K562 (cell line): ENCODE data around the gene HSF2BP. TPM values are rescaled to one million over a fixed set of nuclear protein-coding genes. Genes with fewer than 3 reads are reported as not detected.

Experiments used
- JUND ChIP-seq, 2 experiments: IDR thresholded peaks; 2 replicates in 1 of 2; 3 replicates in 1 of 2; pipeline ENCODE4 v1.6.1; 2011; ENCODE audit warnings: borderline replicate concordance in 2 of 2, low read depth in 2 of 2, low read length in 2 of 2, improper control_type of control experiment in 1 of 2, missing biosample characterization in 1 of 2, missing genetic modification characterization in 1 of 2, missing genetic modification reagents in 1 of 2
- MGA ChIP-seq: fragments of 450-650 bp; IDR thresholded peaks from 2 replicates; pipeline ENCODE4 v1.6.1; 2016; ENCODE audit warnings: mild to moderate bottlenecking, moderate library complexity
- MNT ChIP-seq, 2 experiments: fragments of 450-650 bp; conservative IDR thresholded peaks; 2 replicates each; pipeline ENCODE4 v1.6.1; 2017; ENCODE audit warnings: mild to moderate bottlenecking in 2 of 2, moderate library complexity in 2 of 2
- OTX1 ChIP-seq: fragments of 450-650 bp; formaldehyde crosslinking; IDR thresholded peaks from 2 replicates; pipeline ENCODE4 v1.4.0; 2022; ENCODE audit warnings: mild to moderate bottlenecking
- YBX1 ChIP-seq: fragments of 450-650 bp; IDR thresholded peaks from 2 replicates; pipeline ENCODE4 v1.7.1; 2016; ENCODE audit warnings: mild to moderate bottlenecking
- YY1 ChIP-seq, 3 experiments: IDR thresholded peaks; 2 replicates each; pipeline ENCODE4 v1.6.1; 2011; ENCODE audit warnings: low read length in 2 of 3, mild to moderate bottlenecking in 2 of 3, moderate library complexity in 2 of 3, borderline replicate concordance in 1 of 3, control low read depth in 1 of 3, low read depth in 1 of 3; ENCODE audit not compliant: insufficient read depth in 3 of 3, insufficient replicate concordance in 2 of 3, control insufficient read depth in 1 of 3, insufficient read length in 1 of 3; ENCODE audit errors: extremely low read depth in 1 of 3
- ZNF184 ChIP-seq: sonication (generic); formaldehyde crosslinking; IDR thresholded peaks from 2 replicates; pipeline ENCODE4 v1.5.0; 2020; ENCODE audit warnings: missing genetic modification reagents
- polyA plus RNA-seq, 8 experiments: library from polyadenylated mRNA; depleted of rRNA in 4 of 8; stranded (reverse) in 5 of 8; unstranded in 3 of 8; fragments of >200 nt; fragmentation: Nextera tagmentation in 2 of 8; fragmentation: Illumina TruSeq in 1 of 8; extraction: Ambion mirVana in 2 of 8; extraction: Trizol in 1 of 8; gene quantifications; 2 replicates each; pipeline versions ENCODE4 v1.2.1 to v1.2.3, GENCODE V29; 2011 to 2014; ENCODE audit warnings: inconsistent platforms in 1 of 8, missing spikeins in 1 of 8
- total RNA-seq, 7 experiments: library from RNA; depleted of rRNA in 6 of 7; stranded (reverse); fragments of >200 nt in 6 of 7; fragmentation: Illumina TruSeq in 2 of 7; extraction: Trizol in 2 of 7; gene quantifications; 2 replicates each; pipeline versions ENCODE4 v1.2.1 to v1.2.3, GENCODE V29; 2011 to 2021; ENCODE audit warnings: low replicate concordance in 1 of 7
- TF ChIP-seq, protein P1 (sequence below): sonication (generic); formaldehyde crosslinking; IDR thresholded peaks from 2 replicates; pipeline ENCODE4 v1.8.0; 2022; ENCODE audit warnings: mild to moderate bottlenecking, low read depth, missing genetic modification reagents
- TF ChIP-seq, protein P2 (sequence below): fragments of 200-800 bp; sonication (Bioruptor generic); IDR thresholded peaks from 2 replicates; pipeline ENCODE4 v1.6.1; 2017; ENCODE audit warnings: missing genetic modification characterization, missing compliant biosample characterization

HSF2BP gene
- total and polyA plus RNA-seq, 9 of the 15 experiments (the other 6 are each of a cell fraction or from before 2014, with no cell fraction given): 0.04 to 0.57 (median 0.20) TPM; not detected in 2

- no peak for TF ChIP-seq YY1 (IDR thresholded peaks at IDR 0.05; ENCODE audit: borderline replicate concordance in 1 of 3, control insufficient read depth in 1 of 3, extremely low read depth in 1 of 3, insufficient read depth in 3 of 3, insufficient read length in 1 of 3, insufficient replicate concordance in 2 of 3, low read depth in 1 of 3, low read length in 2 of 3)
- no peak for TF ChIP-seq ZNF184 (CRISPR knock-in tag)
- TF ChIP-seq MGA: no peak
- TF ChIP-seq, protein P1, sequence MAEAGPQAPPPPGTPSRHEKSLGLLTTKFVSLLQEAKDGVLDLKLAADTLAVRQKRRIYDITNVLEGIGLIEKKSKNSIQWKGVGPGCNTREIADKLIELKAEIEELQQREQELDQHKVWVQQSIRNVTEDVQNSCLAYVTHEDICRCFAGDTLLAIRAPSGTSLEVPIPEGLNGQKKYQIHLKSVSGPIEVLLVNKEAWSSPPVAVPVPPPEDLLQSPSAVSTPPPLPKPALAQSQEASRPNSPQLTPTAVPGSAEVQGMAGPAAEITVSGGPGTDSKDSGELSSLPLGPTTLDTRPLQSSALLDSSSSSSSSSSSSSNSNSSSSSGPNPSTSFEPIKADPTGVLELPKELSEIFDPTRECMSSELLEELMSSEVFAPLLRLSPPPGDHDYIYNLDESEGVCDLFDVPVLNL (CRISPR knock-in tag): no peak
- TF ChIP-seq OTX1 (CRISPR knock-in tag): no peak
- no peak for TF ChIP-seq YBX1
- TF ChIP-seq JUND (IDR thresholded peaks at IDR 0.05; ENCODE audit: borderline replicate concordance, low read depth, low read length): peak; percentile 34; the same call in 1 of the 2 replicates
- peak; percentile 42; the same call in 1 of the 3 replicates for TF ChIP-seq JUND (tag; IDR thresholded peaks at IDR 0.05; ENCODE audit: borderline replicate concordance, low read depth, low read length)
- no peak for TF ChIP-seq MNT (conservative IDR thresholded peaks at IDR 0.05)
- TF ChIP-seq, protein P2, sequence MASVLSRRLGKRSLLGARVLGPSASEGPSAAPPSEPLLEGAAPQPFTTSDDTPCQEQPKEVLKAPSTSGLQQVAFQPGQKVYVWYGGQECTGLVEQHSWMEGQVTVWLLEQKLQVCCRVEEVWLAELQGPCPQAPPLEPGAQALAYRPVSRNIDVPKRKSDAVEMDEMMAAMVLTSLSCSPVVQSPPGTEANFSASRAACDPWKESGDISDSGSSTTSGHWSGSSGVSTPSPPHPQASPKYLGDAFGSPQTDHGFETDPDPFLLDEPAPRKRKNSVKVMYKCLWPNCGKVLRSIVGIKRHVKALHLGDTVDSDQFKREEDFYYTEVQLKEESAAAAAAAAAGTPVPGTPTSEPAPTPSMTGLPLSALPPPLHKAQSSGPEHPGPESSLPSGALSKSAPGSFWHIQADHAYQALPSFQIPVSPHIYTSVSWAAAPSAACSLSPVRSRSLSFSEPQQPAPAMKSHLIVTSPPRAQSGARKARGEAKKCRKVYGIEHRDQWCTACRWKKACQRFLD (CRISPR knock-in tag): no peak
Observed at GRCh38 chr21:43645136-43645891, 14.0 kb downstream of the HSF2BP start (continued).
